ENCODE data around the gene KIAA1614. TPM values are rescaled to one million over a fixed set of nuclear protein-coding genes. Genes with fewer than 3 reads are reported as not detected.

The KIAA1614 gene
- total RNA-seq, 1 donor from 2014 or later = 6.6 TPM

DNA sequence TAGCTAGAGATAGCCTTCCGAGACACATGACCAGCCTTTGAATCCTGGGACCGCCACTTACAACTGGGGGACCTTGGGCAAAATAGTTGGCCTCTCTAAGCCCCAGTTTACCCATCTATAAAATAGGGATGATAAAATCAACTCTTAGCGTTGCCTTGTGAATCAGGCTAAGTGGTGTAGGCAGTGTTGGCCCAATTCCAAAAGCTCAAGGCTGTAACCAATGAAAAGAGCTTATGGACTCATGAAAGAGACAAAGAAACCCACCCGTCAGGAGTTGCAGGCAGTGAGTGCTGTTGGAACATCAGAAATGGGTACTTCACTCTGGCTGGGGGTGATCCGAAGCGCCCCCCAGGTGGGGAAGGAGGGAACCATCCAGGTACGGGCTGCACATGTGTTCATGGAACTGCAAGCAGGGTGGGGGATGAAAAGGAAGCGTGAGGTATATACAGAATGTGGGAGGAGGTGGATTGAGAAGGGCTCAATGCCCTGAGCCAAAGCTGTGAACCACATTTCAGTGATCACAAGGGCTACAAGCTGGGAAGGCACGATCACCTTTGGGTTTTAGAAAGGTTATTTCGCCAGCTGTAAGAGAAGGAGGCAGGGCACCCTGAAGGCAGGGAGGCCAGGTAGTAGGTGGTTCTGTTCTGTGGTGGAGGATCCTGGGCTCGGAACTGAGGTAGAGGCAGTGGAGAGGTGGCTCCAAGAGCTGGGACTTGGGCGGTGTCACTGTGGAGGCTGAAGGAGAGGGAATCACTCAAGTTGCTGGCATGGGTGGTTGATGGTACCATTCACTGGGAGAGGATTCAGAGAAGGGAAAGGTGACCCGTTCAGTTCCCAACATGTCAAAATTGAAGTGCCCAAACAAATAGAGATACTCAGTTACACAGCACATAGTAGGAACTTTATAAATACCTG is 11.4 kb upstream of the KIAA1614 start:
- Mint-ChIP-seq H3K4me1 (ENCODE audit: unreplicated experiment) (peaks cover 4% of the 10 kb centered on the region), H3K27me3 (ENCODE audit: unreplicated experiment) (peaks cover 2% of the 10 kb centered on the region), H3K9me3 (ENCODE audit: unreplicated experiment) (no peaks in the 10 kb centered on the region), H3K4me3 (ENCODE audit: unreplicated experiment) (no peak overlapping the region), H3K36me3 (ENCODE audit: unreplicated experiment) (no peaks in the 10 kb centered on the region), H3K27ac (ENCODE audit: unreplicated experiment) (no peak overlapping the region)
- DNase-seq (ENCODE audit: extremely low spot score, unreplicated experiment) = peak; percentile 64
- TF ChIP-seq CTCF (IDR thresholded peaks at IDR 0.05) = no peak

GRCh38 chr1:180902541-180902940 is 10.2 kb upstream of the KIAA1614 start:
- Mint-ChIP-seq H3K36me3 (ENCODE audit: unreplicated experiment) (no peaks in the 10 kb centered on the region), H3K27me3 (ENCODE audit: unreplicated experiment) (peaks cover 2% of the 10 kb centered on the region), H3K27ac (ENCODE audit: unreplicated experiment) (no peak overlapping the region), H3K9me3 (ENCODE audit: unreplicated experiment) (no peaks in the 10 kb centered on the region), H3K4me1 (ENCODE audit: unreplicated experiment) (peaks cover 4% of the 10 kb centered on the region), H3K4me3 (ENCODE audit: unreplicated experiment) (no peak overlapping the region)
- TF ChIP-seq CTCF (IDR thresholded peaks at IDR 0.05) = no peak
- DNase-seq (ENCODE audit: extremely low spot score, unreplicated experiment) = peak; percentile 4

- DNase-seq (ENCODE audit: extremely low spot score, unreplicated experiment) = peak; percentile 46
- Mint-ChIP-seq H3K9me3 (ENCODE audit: unreplicated experiment) (no peaks in the 10 kb centered on the region), H3K36me3 (ENCODE audit: unreplicated experiment) (no peaks in the 10 kb centered on the region), H3K4me1 (ENCODE audit: unreplicated experiment) (no peaks in the 10 kb centered on the region), H3K27ac (ENCODE audit: unreplicated experiment) (no peak overlapping the region), H3K4me3 (ENCODE audit: unreplicated experiment) (no peak overlapping the region), H3K27me3 (ENCODE audit: unreplicated experiment) (peaks cover 2% of the 10 kb centered on the region)
- TF ChIP-seq CTCF (IDR thresholded peaks at IDR 0.05) = no peak
Observed at GRCh38 chr1:180905927-180906326, 6.8 kb upstream of the KIAA1614 start.

DNA sequence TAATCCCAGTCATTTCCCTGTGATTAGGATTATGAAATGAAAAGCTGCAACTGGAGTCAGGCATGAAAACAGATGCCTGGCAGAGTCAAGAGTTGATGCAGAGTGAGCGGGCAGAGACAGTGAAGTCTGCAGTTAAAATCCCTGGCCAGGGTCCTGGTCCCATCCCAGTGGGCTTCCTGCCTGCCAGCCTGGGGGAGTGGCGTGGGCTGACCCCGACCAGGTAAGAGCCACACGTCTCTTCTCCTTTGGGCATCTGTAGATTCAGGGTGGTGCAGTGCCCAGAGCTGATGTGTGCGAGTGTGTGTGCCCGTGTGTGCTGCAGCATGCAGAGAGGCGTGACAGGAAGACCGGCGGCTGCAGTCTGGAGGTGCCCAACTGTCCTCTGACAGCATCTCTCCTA is 6.2 kb upstream of the KIAA1614 start:
- TF ChIP-seq CTCF (IDR thresholded peaks at IDR 0.05) = no peak
- DNase-seq (ENCODE audit: extremely low spot score, unreplicated experiment) = peak; percentile 69
- H3K4me3 Mint-ChIP-seq (ENCODE audit: unreplicated experiment) = no peak overlapping the region
- H3K9me3 Mint-ChIP-seq (ENCODE audit: unreplicated experiment) = no peaks in the 10 kb centered on the region
- H3K36me3 Mint-ChIP-seq (ENCODE audit: unreplicated experiment) = no peaks in the 10 kb centered on the region
- peaks cover 5% of the 10 kb centered on the region for H3K4me1 Mint-ChIP-seq (ENCODE audit: unreplicated experiment)
- peaks cover 2% of the 10 kb centered on the region for H3K27me3 Mint-ChIP-seq (ENCODE audit: unreplicated experiment)
- H3K27ac Mint-ChIP-seq (ENCODE audit: unreplicated experiment) = no peak overlapping the region

- Mint-ChIP-seq H3K9me3 (ENCODE audit: unreplicated experiment) (no peaks in the 10 kb centered on the region), H3K4me1 (ENCODE audit: unreplicated experiment) (peaks cover 11% of the 10 kb centered on the region), H3K36me3 (ENCODE audit: unreplicated experiment) (no peaks in the 10 kb centered on the region), H3K27me3 (ENCODE audit: unreplicated experiment) (no peaks in the 10 kb centered on the region), H3K27ac (ENCODE audit: unreplicated experiment) (no peak overlapping the region), H3K4me3 (ENCODE audit: unreplicated experiment) (no peak overlapping the region)
- peak; percentile 60 for DNase-seq (ENCODE audit: extremely low spot score, unreplicated experiment)
- no peak for TF ChIP-seq CTCF (IDR thresholded peaks at IDR 0.05)
Observed at GRCh38 chr1:180907313-180908055, 5.2 kb upstream of the KIAA1614 start.
